GM12892 (cell line): ENCODE data around the gene SLC5A8.
"Not testable (repeated sequence)": the region's sequence is repeated elsewhere in the genome, so short reads cannot be mapped to it uniquely, and the experiment has no call there.

Experiments
- DNase-seq: peaks from one replicate; pipeline ENCODE4 v3.0.0; 2011; ENCODE audit not compliant: insufficient read length
- FAIRE-seq: peaks from 2 replicates; lab custom pipeline; 2011; peaks lifted over from hg19 to GRCh38; lab: Jason Lieb, UNC
- POLR2A ChIP-seq: IDR thresholded peaks from 2 replicates; pipeline ENCODE4 v1.6.1; 2011; ENCODE audit warnings: low read depth, low read length, control low read depth
- POLR2AphosphoS5 ChIP-seq: IDR thresholded peaks from 2 replicates; pipeline ENCODE4 v1.6.1; 2011; ENCODE audit warnings: low read depth, low read length, control low read depth
- TAF1 ChIP-seq: IDR thresholded peaks from 2 replicates; pipeline ENCODE4 v1.6.1; 2011; ENCODE audit warnings: low read depth, mild to moderate bottlenecking, control low read depth, low read length, borderline replicate concordance

Gene SLC5A8

DNA sequence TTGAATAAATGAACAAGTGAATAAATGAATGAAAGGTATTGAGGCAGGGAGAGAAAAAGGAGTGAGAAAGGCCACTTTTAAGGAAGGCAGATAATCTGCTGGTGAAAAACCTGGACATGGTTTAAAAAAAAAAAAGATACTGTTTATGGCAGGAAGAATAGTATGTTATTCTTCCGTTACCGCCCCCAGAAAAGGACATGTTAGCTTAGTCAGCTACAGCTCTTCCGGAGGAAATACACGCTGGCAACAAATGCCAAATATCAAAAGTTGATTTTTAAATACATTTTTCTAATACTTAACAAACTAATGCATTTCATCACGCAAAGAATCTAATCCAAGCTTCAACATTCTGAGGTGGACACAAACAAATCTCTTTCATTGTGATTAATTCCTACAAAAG is 43.2 kb downstream of the SLC5A8 start:
- FAIRE-seq (no peak), DNase-seq (no peak)
- no peak for TF ChIP-seq TAF1
- TF ChIP-seq POLR2AphosphoS5, result no peak
- TF ChIP-seq POLR2A, result no peak

DNA sequence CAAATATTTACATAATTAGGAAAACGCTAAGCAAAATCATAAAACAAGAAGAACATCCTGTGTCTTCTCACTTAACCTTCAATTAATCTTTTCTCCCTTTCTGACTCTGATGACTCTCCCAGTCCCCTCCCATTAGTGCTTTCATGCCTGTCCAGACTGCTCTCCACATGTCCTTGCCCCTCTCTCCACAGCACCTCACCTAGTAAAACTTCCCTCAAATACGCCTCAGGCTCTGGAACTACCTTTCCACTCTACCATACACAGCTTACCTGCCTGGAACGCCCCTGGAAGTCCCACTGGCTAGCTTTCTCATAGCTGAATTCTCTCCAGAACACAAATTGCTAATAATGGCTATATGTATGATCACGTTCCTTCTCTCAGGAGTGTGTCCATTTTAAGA is 44.7 kb downstream of the SLC5A8 start:
- TF ChIP-seq POLR2AphosphoS5, result no peak
- no peak for TF ChIP-seq POLR2A
- TF ChIP-seq TAF1, result no peak
- no peak for FAIRE-seq
- no peak for DNase-seq

- FAIRE-seq, DNase-seq: not testable (repeated sequence)
These were observed 64.1 kb downstream of the SLC5A8 start for GRCh38 chr12:101145777-101146431.

- DNase-seq (no peak), FAIRE-seq (no peak)
These were observed 82.4 kb downstream of the SLC5A8 start for GRCh38 chr12:101127521-101128219.

GRCh38 chr12:101117842-101118241 is 92.2 kb downstream of the SLC5A8 start:
- no peak for TF ChIP-seq POLR2AphosphoS5
- TF ChIP-seq TAF1, result no peak
- no peak for TF ChIP-seq POLR2A
- FAIRE-seq (no peak), DNase-seq (no peak)

More at GRCh38 chr12:101127521-101128219, 82.4 kb downstream of the SLC5A8 start:
- TF ChIP-seq POLR2AphosphoS5 (no peak), TAF1 (no peak), POLR2A (no peak)

- no peak for FAIRE-seq
- DNase-seq, result no peak
- no peak for TF ChIP-seq POLR2AphosphoS5
- no peak for TF ChIP-seq TAF1
- no peak for TF ChIP-seq POLR2A
These were observed 93.1 kb downstream of the SLC5A8 start for GRCh38 chr12:101116911-101117310.

- FAIRE-seq (no peak), DNase-seq (no peak)
- TF ChIP-seq POLR2AphosphoS5, result no peak
- TF ChIP-seq POLR2A, result no peak
- no peak for TF ChIP-seq TAF1
These were observed 94.7 kb downstream of the SLC5A8 start for GRCh38 chr12:101115326-101115725.

DNA sequence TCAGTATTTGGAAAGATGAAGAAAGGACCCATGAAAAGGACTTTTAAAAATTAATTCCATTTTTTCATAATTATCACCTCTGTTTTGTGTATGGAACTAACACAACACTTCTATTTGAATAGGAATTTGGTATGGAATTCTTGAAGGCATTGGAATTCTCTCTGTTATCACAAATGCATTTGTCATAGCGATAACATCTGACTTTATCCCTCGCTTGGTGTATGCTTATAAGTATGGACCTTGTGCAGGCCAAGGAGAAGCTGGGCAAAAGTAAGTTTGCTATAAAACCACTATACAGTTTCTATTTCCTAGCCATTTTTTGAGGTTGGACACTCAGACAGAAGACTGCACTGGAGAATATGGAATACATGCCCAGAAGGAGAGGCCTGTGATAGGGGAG is 98.6 kb downstream of the SLC5A8 start:
- DNase-seq (no peak), FAIRE-seq (no peak)
- no peak for TF ChIP-seq POLR2AphosphoS5
- TF ChIP-seq TAF1, result no peak
- no peak for TF ChIP-seq POLR2A

GRCh38 chr12:101110866-101111265 is 99.2 kb downstream of the SLC5A8 start:
- no peak for TF ChIP-seq TAF1
- no peak for TF ChIP-seq POLR2A
- TF ChIP-seq POLR2AphosphoS5, result no peak
- FAIRE-seq (no peak), DNase-seq (no peak)

DNA sequence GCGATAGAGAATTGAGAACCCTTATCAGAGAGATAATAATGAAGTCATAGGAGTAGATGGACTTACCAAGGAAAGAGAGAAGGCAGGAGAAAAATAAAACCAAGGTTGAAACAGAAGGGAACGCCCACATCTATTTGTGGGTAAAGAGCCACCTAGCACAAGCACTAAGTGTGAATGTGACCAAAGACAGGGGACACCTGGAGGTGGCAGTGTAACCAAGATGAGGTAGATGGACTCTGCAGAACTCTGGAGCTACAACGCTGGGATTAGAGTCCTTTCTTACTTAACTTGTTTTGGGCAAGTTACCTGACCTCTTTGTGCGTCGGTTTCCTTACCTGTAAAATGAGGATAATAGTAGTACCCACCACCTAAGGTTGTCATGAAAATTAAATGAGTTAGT is 101.9 kb downstream of the SLC5A8 start:
- FAIRE-seq (no peak), DNase-seq (no peak)
- TF ChIP-seq POLR2AphosphoS5 (no peak), POLR2A (no peak), TAF1 (no peak)

DNA sequence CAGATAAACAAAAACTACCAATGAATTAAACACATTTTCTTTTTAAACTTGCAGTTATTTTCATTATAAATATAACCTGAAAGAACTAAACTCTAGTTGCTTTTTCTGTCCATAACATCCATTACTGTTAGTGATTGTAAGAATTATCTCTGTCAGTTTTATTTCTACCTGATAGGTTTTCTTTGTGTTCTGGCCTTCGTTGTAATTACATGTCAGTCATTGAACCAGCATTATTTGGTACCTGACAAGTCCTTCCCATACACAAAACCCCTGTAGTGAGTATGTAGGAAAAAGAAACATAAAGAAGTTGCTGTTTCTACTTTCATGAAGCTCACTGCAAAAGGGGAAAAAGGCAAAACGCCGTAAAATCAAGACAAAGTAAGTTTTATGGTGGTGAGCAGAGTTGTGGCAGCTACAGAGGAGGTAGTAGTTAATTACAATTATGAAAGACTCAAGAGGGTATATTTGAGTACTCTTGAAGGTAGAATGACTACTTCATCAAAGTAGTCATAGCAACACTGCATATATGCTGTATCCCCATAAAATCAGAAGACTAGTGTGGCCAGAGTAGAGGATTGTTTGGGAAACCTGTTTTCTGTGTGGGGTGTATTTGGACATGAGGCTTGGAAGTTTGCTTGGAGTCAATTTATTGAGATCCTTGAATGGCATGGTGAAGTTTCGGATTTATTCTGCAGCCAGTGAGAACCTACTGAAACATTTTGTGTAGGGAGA is 102.8 kb downstream of the SLC5A8 start:
- no peak for FAIRE-seq
- no peak for TF ChIP-seq POLR2AphosphoS5
- no peak for TF ChIP-seq TAF1
- TF ChIP-seq POLR2A, result no peak
- DNase-seq, result no peak
